Measurements from ENCODE around the gene PRPS1.

DNA sequence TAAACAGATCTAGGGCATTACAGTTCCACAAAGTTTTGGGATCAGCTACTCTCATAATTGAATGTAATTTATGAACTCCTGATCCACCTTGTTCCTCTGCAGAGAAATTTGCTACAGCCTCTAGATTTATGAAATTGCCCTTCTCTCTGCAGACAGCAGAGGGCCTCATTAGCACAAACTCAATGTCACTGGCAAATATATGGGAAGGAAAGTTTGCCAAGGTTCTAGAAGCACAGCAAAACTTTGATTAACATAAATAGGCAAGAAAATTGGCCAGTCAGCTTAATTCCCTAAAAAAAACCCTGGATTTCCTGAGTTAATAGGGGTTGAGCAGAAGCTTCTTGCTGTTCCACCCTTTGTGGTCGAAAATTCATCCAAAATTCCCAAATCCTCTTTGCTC lies 31.5 kb downstream of the PRPS1 start:
- TF ChIP-seq POLR2A (IDR thresholded peaks at IDR 0.05; ENCODE audit: low read depth, low read length) (no peak), TAF1 (IDR thresholded peaks at IDR 0.05; ENCODE audit: low read depth, low read length) (no peak), POU2F2 (IDR thresholded peaks at IDR 0.05; ENCODE audit: low read depth, low read length) (no peak), POLR2AphosphoS5 (IDR thresholded peaks at IDR 0.05; ENCODE audit: low read depth, low read length) (no peak), PAX5 (IDR thresholded peaks at IDR 0.05; ENCODE audit: insufficient read depth, low read length, severe bottlenecking) (no peak), SPI1 (IDR thresholded peaks at IDR 0.05; ENCODE audit: low read depth, low read length) (no peak)

Measured in GM12891 (cell line).